Gastroesophageal sphincter (tissue), 4 donors: ENCODE data around the gene ARSD. TPM values are rescaled to one million over a fixed set of nuclear protein-coding genes. Genes with fewer than 3 reads are reported as not detected.
"Not testable (repeated sequence)": the region's sequence is repeated elsewhere in the genome, so short reads cannot be mapped to it uniquely, and the experiment has no call there.

ENCODE experiments used
- ATAC-seq: fragments of 150-250 bp; one replicate; pipeline ENCODE4 v1.9.1; 2016; ENCODE audit warnings: mild to moderate bottlenecking, moderate library complexity
- H3K27ac ChIP-seq, 4 donors: fragments of 200-600 bp; sonication (generic) in 3 of 4; 1 replicate in 3 of 4; 2 replicates in 1 of 4; pipeline ENCODE4 v1.5.1; 2016 to 2019
- H3K27me3 ChIP-seq: fragments of 200-600 bp; sonication (generic); one replicate; pipeline ENCODE4 v1.5.1; 2019
- H3K36me3 ChIP-seq, 2 donors: fragments of 200-600 bp; sonication (generic); one replicate each; pipeline ENCODE4 v1.5.1; 2019; ENCODE audit warnings: control low read depth in 1 of 2
- H3K4me1 ChIP-seq, 3 donors: fragments of 200-600 bp; sonication (generic); 1 replicate in 2 of 3; 2 replicates in 1 of 3; pipeline ENCODE4 v1.5.1; 2016 to 2019; ENCODE audit warnings: control low read depth in 2 of 3
- H3K4me3 ChIP-seq, 2 donors: fragments of 200-600 bp; sonication (generic); one replicate each; pipeline ENCODE4 v1.5.1; 2019; ENCODE audit warnings: mild to moderate bottlenecking in 1 of 2, moderate library complexity in 1 of 2
- H3K9me3 ChIP-seq, 3 donors: fragments of 200-600 bp; sonication (generic); one replicate each; pipeline ENCODE4 v1.5.1; 2017 to 2019; ENCODE audit warnings: control low read depth in 2 of 3
- EP300 ChIP-seq: sonication (generic); formaldehyde crosslinking; IDR thresholded peaks from one replicate; pipeline ENCODE4 v1.6.1; 2017; ENCODE audit warnings: antibody characterized with exemption, mild to moderate bottlenecking
- POLR2A ChIP-seq, 2 donors: fragments of 450-650 bp; IDR thresholded peaks; one replicate each; pipeline ENCODE4 v1.6.1; 2017; ENCODE audit warnings: antibody characterized with exemption in 2 of 2, mild to moderate bottlenecking in 2 of 2, moderate library complexity in 1 of 2
- POLR2AphosphoS5 ChIP-seq: sonication (generic); formaldehyde crosslinking; IDR thresholded peaks from one replicate; pipeline ENCODE4 v1.6.1; 2017; ENCODE audit warnings: antibody characterized with exemption
- WGBS, 2 donors: methylation state at CpG; one replicate each; pipeline ENCODE4 v1.1.5; 2018; ENCODE audit warnings: low coverage in 1 of 2; 5-methylcytosine and 5-hydroxymethylcytosine counted together
- total RNA-seq, 4 donors: library from RNA; depleted of rRNA; stranded (reverse); fragments of >200 nt; gene quantifications; one replicate each; pipeline ENCODE4 v1.1.0, GENCODE V29; 2016
- TF ChIP-seq, protein P1 (sequence below), 4 experiments: fragments of 200-600 bp in 2 of 4; fragments of 450-650 bp in 2 of 4; sonication (generic) in 1 of 4; IDR thresholded peaks; one replicate each; pipeline ENCODE4 v1.5.1; 2017 to 2019; ENCODE audit warnings: antibody characterized with exemption in 4 of 4, mild to moderate bottlenecking in 2 of 4, moderate library complexity in 2 of 4

ARSD gene, protein sequence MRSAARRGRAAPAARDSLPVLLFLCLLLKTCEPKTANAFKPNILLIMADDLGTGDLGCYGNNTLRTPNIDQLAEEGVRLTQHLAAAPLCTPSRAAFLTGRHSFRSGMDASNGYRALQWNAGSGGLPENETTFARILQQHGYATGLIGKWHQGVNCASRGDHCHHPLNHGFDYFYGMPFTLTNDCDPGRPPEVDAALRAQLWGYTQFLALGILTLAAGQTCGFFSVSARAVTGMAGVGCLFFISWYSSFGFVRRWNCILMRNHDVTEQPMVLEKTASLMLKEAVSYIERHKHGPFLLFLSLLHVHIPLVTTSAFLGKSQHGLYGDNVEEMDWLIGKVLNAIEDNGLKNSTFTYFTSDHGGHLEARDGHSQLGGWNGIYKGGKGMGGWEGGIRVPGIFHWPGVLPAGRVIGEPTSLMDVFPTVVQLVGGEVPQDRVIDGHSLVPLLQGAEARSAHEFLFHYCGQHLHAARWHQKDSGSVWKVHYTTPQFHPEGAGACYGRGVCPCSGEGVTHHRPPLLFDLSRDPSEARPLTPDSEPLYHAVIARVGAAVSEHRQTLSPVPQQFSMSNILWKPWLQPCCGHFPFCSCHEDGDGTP
- total RNA-seq: 10 to 100 TPM; 11.5 to 20.2 (median 12.4) TPM

DNA sequence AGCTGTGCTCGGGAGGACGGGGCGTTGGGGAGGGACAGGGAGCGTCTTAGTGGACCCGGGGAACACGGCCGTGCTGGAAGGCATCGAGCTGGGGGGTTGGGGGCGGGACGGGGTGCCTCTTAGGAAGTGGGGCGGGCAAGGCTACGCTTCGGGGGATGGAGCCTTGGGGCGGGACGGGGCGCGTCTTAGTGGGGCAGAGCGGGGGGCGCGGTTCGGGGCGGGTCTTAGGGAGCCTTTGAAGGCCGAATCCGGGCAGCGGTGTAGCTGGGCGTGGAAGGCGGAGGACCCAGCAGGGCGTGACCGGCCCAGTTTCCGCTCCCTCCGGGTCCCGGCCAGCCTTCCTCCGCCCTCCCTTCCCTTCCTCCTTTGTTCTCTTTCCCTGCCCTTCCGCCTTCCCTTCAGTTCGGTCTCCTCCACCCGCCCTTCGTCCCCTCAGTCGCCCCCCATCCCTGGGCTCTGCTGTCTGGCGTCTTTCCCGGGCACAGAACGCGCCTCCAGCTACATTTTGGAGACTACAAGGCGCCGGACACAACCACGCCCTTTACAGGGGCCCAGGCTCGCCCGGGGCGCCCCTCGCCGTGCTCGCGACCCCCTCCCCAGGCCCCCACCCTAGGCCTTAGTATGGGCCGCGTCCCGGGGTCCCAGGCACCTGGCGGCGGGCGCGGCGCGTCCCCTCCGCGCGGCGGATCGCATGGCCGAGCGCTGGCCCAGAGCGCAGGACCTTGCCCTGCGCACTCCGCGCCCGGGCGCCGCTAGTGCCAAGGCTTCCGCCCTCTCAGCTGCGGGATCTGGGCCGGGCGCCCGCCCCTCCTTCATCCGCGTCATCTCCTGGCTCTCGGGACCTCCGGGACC lies at the start of gene ARSD:
TSS of gene ARSD (minus strand) at position 757 of the 852 bp plus-strand sequence. CDS start at position 693, 64 bp downstream.
- Histone ChIP-seq H3K9me3 (no peaks in the 10 kb centered on the region), H3K36me3 (peaks cover 0 to 9% of the 10 kb centered on the region in 2 donors), H3K4me1 (no peaks in the 10 kb centered on the region), H3K27ac (peak within 1 kb of the TSS; percentile 94 to 99 (median 98)), H3K27me3 (no peaks in the 10 kb centered on the region), H3K4me3 (peak within 1 kb of the TSS; percentile 70 to 90)
- ATAC-seq: peak; percentile 96
- peak; percentile 90 to 93 for TF ChIP-seq POLR2A (IDR thresholded peaks at IDR 0.05)
- TF ChIP-seq, protein P1, sequence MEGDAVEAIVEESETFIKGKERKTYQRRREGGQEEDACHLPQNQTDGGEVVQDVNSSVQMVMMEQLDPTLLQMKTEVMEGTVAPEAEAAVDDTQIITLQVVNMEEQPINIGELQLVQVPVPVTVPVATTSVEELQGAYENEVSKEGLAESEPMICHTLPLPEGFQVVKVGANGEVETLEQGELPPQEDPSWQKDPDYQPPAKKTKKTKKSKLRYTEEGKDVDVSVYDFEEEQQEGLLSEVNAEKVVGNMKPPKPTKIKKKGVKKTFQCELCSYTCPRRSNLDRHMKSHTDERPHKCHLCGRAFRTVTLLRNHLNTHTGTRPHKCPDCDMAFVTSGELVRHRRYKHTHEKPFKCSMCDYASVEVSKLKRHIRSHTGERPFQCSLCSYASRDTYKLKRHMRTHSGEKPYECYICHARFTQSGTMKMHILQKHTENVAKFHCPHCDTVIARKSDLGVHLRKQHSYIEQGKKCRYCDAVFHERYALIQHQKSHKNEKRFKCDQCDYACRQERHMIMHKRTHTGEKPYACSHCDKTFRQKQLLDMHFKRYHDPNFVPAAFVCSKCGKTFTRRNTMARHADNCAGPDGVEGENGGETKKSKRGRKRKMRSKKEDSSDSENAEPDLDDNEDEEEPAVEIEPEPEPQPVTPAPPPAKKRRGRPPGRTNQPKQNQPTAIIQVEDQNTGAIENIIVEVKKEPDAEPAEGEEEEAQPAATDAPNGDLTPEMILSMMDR (IDR thresholded peaks at IDR 0.05): no peak
- TF ChIP-seq POLR2AphosphoS5: peak; percentile 80
- no peak for TF ChIP-seq EP300
- WGBS, 2 donors: 2% methylated on average over 14 of the region's 84 CpGs; no CpG with 5 or more reads in 1 of the 2 donors

DNA sequence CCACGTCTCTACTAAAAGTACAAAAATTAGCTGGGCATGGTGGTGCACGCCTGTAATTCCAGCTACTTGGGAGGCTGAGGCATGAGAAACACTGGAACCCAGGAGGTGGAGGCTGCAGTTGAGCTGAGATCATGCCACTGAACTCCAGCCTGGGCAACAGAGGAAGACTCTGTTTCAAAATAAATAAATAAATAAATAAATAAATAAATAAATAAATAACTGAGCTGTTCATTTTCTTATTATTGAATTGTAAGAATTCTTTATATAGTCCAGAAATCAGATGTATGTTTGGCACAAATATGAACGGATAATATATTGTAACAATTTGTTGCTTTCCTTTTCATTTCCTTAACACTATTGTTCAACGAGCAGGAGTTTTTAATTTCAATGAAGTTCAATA lies 49.5 kb upstream of the ARSD start:
- H3K9me3 ChIP-seq, H3K27ac ChIP-seq, H3K4me3 ChIP-seq, H3K4me1 ChIP-seq, H3K27me3 ChIP-seq, ATAC-seq, H3K36me3 ChIP-seq: not testable (repeated sequence)
- WGBS, 2 donors: 73 to 75% methylated on average over 2 to 3 of the region's 4 CpGs

DNA sequence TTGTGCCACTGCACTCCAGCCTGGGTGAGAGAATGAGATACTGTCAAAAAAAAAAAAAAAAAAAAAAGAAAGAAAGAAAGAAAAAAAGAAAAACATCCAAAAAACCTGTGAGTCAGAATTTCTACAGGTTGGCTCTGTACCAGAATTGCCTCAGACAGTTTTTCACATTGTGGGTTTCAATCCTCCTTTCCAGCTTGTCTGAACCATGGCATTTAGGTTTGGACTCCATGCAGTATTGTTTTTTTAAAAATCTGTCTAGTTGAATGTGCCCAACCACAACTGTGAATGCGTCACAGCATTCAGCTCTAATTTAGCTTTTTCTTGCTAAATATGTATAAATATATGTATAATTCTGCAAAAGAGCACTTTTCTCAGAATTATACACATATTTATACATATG lies 45.8 kb upstream of the ARSD start:
- WGBS, 2 donors: 44 to 89% methylated on average over 1 of the region's 1 CpG
- no peak for TF ChIP-seq EP300
- TF ChIP-seq, protein P1 (IDR thresholded peaks at IDR 0.05): no peak
- no peak for TF ChIP-seq POLR2A (IDR thresholded peaks at IDR 0.05)
- TF ChIP-seq POLR2AphosphoS5: no peak

DNA sequence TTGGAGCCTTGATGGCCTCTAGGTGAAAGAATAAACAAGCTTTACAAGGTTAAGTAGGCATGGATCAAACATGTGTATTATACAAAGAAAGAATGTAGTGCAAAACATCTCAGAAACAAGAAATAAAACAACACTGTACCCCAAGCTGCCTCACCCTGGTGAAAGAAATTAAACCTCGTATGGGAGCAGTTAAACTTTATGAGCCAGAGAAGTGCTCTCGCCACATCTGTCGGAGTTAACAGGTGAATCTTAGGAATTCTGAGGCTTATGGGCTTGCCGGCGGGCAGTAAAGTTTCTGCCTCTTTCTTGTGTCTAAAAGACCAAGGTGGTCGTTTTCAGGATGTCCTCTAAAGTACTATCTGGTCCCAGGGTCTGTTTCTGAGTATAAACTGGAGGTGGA lies 43.3 kb upstream of the ARSD start:
- no peak overlapping the region for H3K27ac ChIP-seq
- no peaks in the 10 kb centered on the region for H3K9me3 ChIP-seq
- H3K4me3 ChIP-seq: no peak overlapping the region
- H3K27me3 ChIP-seq: no peaks in the 10 kb centered on the region
- WGBS, 2 donors: 88% methylated on average over 6 of the region's 6 CpGs; no CpG with 5 or more reads in 1 of the 2 donors
- ATAC-seq: no peak
- TF ChIP-seq POLR2A (IDR thresholded peaks at IDR 0.05): no peak
- TF ChIP-seq, protein P1 (IDR thresholded peaks at IDR 0.05): no peak
- TF ChIP-seq EP300: no peak
- TF ChIP-seq POLR2AphosphoS5: no peak
- no peaks in the 10 kb centered on the region for H3K4me1 ChIP-seq
- no peaks in the 10 kb centered on the region for H3K36me3 ChIP-seq

More for the DNA sequence above, 45.8 kb upstream of the ARSD start:
- Histone ChIP-seq H3K27ac (no peak overlapping the region), H3K4me1 (no peaks in the 10 kb centered on the region), H3K4me3 (no peak overlapping the region), H3K27me3 (no peaks in the 10 kb centered on the region), H3K9me3 (no peaks in the 10 kb centered on the region), H3K36me3 (no peaks in the 10 kb centered on the region)
- no peak for ATAC-seq

DNA sequence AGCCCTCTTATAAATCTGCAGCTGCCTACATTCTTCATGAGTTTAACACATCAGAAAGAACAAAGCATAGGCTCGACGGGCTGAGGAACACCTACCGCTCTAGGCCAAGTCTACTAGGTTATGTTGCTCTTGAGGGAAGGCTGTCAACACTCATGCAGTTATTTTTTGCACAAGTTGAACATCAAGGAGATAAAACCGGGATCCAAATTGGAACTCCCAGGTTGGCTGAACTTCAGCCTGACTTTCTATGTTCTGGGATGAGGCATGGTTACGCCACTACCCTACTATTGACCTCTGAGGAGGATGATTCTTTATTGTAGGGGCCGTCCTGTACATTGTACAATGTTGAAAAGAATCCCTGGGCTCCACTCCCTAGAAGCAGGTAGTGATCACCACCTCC lies 39.9 kb upstream of the ARSD start:
- Histone ChIP-seq H3K4me3 (no peak overlapping the region), H3K27me3 (no peaks in the 10 kb centered on the region), H3K36me3 (no peaks in the 10 kb centered on the region), H3K4me1 (no peaks in the 10 kb centered on the region), H3K9me3 (no peaks in the 10 kb centered on the region), H3K27ac (no peak overlapping the region)
- 82% methylated on average over 5 of the region's 6 CpGs; no CpG with 5 or more reads in 1 of the 2 donors for WGBS, 2 donors
- no peak for TF ChIP-seq EP300
- no peak for TF ChIP-seq POLR2A (IDR thresholded peaks at IDR 0.05)
- TF ChIP-seq, protein P1 (IDR thresholded peaks at IDR 0.05): no peak
- no peak for TF ChIP-seq POLR2AphosphoS5
- ATAC-seq: no peak
